ENCODE results near the gene CD46. TPM values are rescaled to one million over a fixed set of nuclear protein-coding genes. Genes with fewer than 3 reads are reported as not detected.
A peak's percentile ranks its signal among the peaks of the same experiment; 100 is the strongest.

The CD46 gene
- total RNA-seq, 1 donor from 2014 or later = 93.8 TPM

- no peak for DNase-seq (ENCODE audit: low read depth, low spot score)
- Mint-ChIP-seq H3K4me3 (no peak overlapping the region), H3K27me3 (ENCODE audit: low read depth) (no peaks in the 10 kb centered on the region), H3K36me3 (ENCODE audit: low read depth) (peaks cover 3% of the 10 kb centered on the region), H3K4me1 (no peaks in the 10 kb centered on the region), H3K27ac (ENCODE audit: unreplicated experiment) (no peak overlapping the region), H3K9me3 (no peaks in the 10 kb centered on the region)
- no peak for TF ChIP-seq CTCF (conservative IDR thresholded peaks at IDR 0.05)
Observed at GRCh38 chr1:207791290-207791689, 39.4 kb downstream of the CD46 start.

GRCh38 chr1:207793327-207793726 is 41.5 kb downstream of the CD46 start:
- Mint-ChIP-seq H3K4me1 (no peaks in the 10 kb centered on the region), H3K27me3 (ENCODE audit: low read depth) (no peaks in the 10 kb centered on the region)

GRCh38 chr1:207794861-207795260 is 43.0 kb downstream of the CD46 start:
- no peak for DNase-seq (ENCODE audit: low read depth, low spot score)
- no peak for TF ChIP-seq CTCF (conservative IDR thresholded peaks at IDR 0.05)
- no peaks in the 10 kb centered on the region for H3K9me3 Mint-ChIP-seq
- H3K27ac Mint-ChIP-seq (ENCODE audit: unreplicated experiment) = no peak overlapping the region
- no peaks in the 10 kb centered on the region for H3K4me1 Mint-ChIP-seq
- peaks cover 3% of the 10 kb centered on the region for H3K36me3 Mint-ChIP-seq (ENCODE audit: low read depth)
- no peaks in the 10 kb centered on the region for H3K27me3 Mint-ChIP-seq (ENCODE audit: low read depth)
- no peak overlapping the region for H3K4me3 Mint-ChIP-seq

More at GRCh38 chr1:207793327-207793726, 41.5 kb downstream of the CD46 start:
- Mint-ChIP-seq H3K36me3 (ENCODE audit: low read depth) (peaks cover 3% of the 10 kb centered on the region), H3K9me3 (no peaks in the 10 kb centered on the region), H3K4me3 (no peak overlapping the region), H3K27ac (ENCODE audit: unreplicated experiment) (no peak overlapping the region)
- no peak for DNase-seq (ENCODE audit: low read depth, low spot score)
- no peak for TF ChIP-seq CTCF (conservative IDR thresholded peaks at IDR 0.05)

GRCh38 chr1:207797229-207797973 is 45.5 kb downstream of the CD46 start:
- TF ChIP-seq CTCF (conservative IDR thresholded peaks at IDR 0.05) = peak; percentile 87
- H3K4me1 Mint-ChIP-seq = no peaks in the 10 kb centered on the region
- no peaks in the 10 kb centered on the region for H3K27me3 Mint-ChIP-seq (ENCODE audit: low read depth)
- no peak overlapping the region for H3K4me3 Mint-ChIP-seq
- DNase-seq (ENCODE audit: low read depth, low spot score) = peak; percentile 72
- H3K9me3 Mint-ChIP-seq = no peaks in the 10 kb centered on the region
- peaks cover 3% of the 10 kb centered on the region for H3K36me3 Mint-ChIP-seq (ENCODE audit: low read depth)
- H3K27ac Mint-ChIP-seq (ENCODE audit: unreplicated experiment) = no peak overlapping the region

GRCh38 chr1:207798847-207799246 is 47.0 kb downstream of the CD46 start:
- TF ChIP-seq CTCF (conservative IDR thresholded peaks at IDR 0.05) = no peak
- H3K27me3 Mint-ChIP-seq (ENCODE audit: low read depth) = no peaks in the 10 kb centered on the region
- no peak for DNase-seq (ENCODE audit: low read depth, low spot score)
- no peaks in the 10 kb centered on the region for H3K9me3 Mint-ChIP-seq
- no peak overlapping the region for H3K27ac Mint-ChIP-seq (ENCODE audit: unreplicated experiment)
- H3K4me1 Mint-ChIP-seq = no peaks in the 10 kb centered on the region
- H3K4me3 Mint-ChIP-seq = no peak overlapping the region
- H3K36me3 Mint-ChIP-seq (ENCODE audit: low read depth) = no peaks in the 10 kb centered on the region

All from neural crest cell (in vitro differentiated cells).